Tibial nerve (tissue), 3 donors: ENCODE results near the gene CHST7.

Experiments
- CTCF ChIP-seq, 5 experiments: fragments of 200-600 bp in 3 of 5; fragments of 450-650 bp in 2 of 5; sonication (generic) in 3 of 5; IDR thresholded peaks; one replicate each; pipeline ENCODE4 v1.5.1; 2016 to 2019; ENCODE audit warnings: antibody characterized with exemption in 5 of 5, mild to moderate bottlenecking in 3 of 5, moderate library complexity in 2 of 5
- POLR2A ChIP-seq, 2 donors: fragments of 450-650 bp; IDR thresholded peaks; one replicate each; pipeline ENCODE4 v1.6.1; 2017; ENCODE audit warnings: antibody characterized with exemption in 2 of 2, mild to moderate bottlenecking in 2 of 2, moderate library complexity in 2 of 2

- TF ChIP-seq CTCF (IDR thresholded peaks at IDR 0.05) (no peak), POLR2A (IDR thresholded peaks at IDR 0.05) (no peak)
Observed at GRCh38 chrX:46561824-46562657, 11.5 kb upstream of the CHST7 start.
